CD4-positive, alpha-beta T cell (primary cell): ENCODE results near the gene CASP3. TPM values are rescaled to one million over a fixed set of nuclear protein-coding genes. Genes with fewer than 3 reads are reported as not detected.

ENCODE experiments used
- ATAC-seq: fragments of 200-7000 bp; cut with Tn5 transposase; one replicate; pipeline ENCODE4 v1.10.0; 2022; ENCODE audit warnings: mild to moderate bottlenecking; ENCODE audit not compliant: poor library complexity
- CTCF ChIA-PET: fragments of 350-600 bp; sonication (Branson Sonifier 250); formaldehyde crosslinking; loops from one replicate; lab custom pipeline; 2021; ENCODE audit warnings: antibody characterized with exemption, inconsistent platforms; lab: Charles Lee
- POLR2A ChIA-PET: fragments of 350-600 bp; sonication (Branson Sonifier 250); formaldehyde crosslinking; loops from one replicate; lab custom pipeline; 2021; ENCODE audit warnings: antibody characterized with exemption, inconsistent platforms; lab: Charles Lee
- DNase-seq, 14 experiments: peaks; one replicate each; pipeline ENCODE4 v3.0.0-alpha.2; 2013 to 2020; ENCODE audit warnings: mixed read lengths in 2 of 14
- H3K27ac ChIP-seq, 2 donors: one replicate each; pipeline versions ENCODE4 v1.5.1 to v1.7.0; 2013; ENCODE audit warnings: low read length in 2 of 2, low read depth in 1 of 2, mild to moderate bottlenecking in 1 of 2
- H3K27me3 ChIP-seq, 2 experiments: 1 replicate in 1 of 2; 2 replicates in 1 of 2; pipeline versions ENCODE4 v1.6.1 to v1.7.0; 2013; ENCODE audit warnings: low read length in 2 of 2, control low read depth in 1 of 2, mild to moderate bottlenecking in 1 of 2, moderate library complexity in 1 of 2; ENCODE audit not compliant: insufficient read depth in 2 of 2, control insufficient read depth in 1 of 2
- H3K36me3 ChIP-seq: one replicate; pipeline ENCODE4 v1.6.1; 2013; ENCODE audit warnings: low read length, control low read depth; ENCODE audit not compliant: insufficient read depth
- H3K4me1 ChIP-seq: one replicate; pipeline ENCODE4 v1.6.1; 2013; ENCODE audit warnings: low read length, control low read depth; ENCODE audit not compliant: insufficient read depth
- H3K4me3 ChIP-seq: one replicate; pipeline ENCODE4 v1.5.1; 2013; ENCODE audit warnings: mild to moderate bottlenecking, low read length, moderate library complexity
- H3K9me3 ChIP-seq, 2 experiments: 1 replicate in 1 of 2; 2 replicates in 1 of 2; pipeline versions ENCODE4 v1.6.1 to v1.7.0; 2013; ENCODE audit warnings: low read length in 2 of 2, mild to moderate bottlenecking in 2 of 2, control low read depth in 1 of 2, moderate library complexity in 1 of 2; ENCODE audit not compliant: control insufficient read depth in 1 of 2, insufficient read depth in 1 of 2
- H3K27ac Mint-ChIP-seq: one replicate; pipeline ENCODE4 v1.8.0; 2020; ENCODE audit warnings: mixed read lengths
- H3K27me3 Mint-ChIP-seq: one replicate; pipeline ENCODE4 v1.8.0; 2021; ENCODE audit warnings: mixed read lengths
- H3K36me3 Mint-ChIP-seq: one replicate; pipeline ENCODE4 v1.8.0; 2021; ENCODE audit warnings: low read depth, mixed read lengths
- H3K4me1 Mint-ChIP-seq: one replicate; pipeline ENCODE4 v1.8.0; 2021; ENCODE audit warnings: low read depth, mixed read lengths
- H3K4me3 Mint-ChIP-seq: one replicate; pipeline ENCODE4 v1.8.0; 2020; ENCODE audit warnings: mild to moderate bottlenecking, mixed read lengths
- H3K9me3 Mint-ChIP-seq: one replicate; pipeline ENCODE4 v1.8.0; 2020; ENCODE audit warnings: mixed read lengths
- CTCF ChIP-seq: fragments of 200-600 bp; IDR thresholded peaks from one replicate; pipeline ENCODE4 v1.8.0; 2022; ENCODE audit warnings: antibody characterized with exemption, mild to moderate bottlenecking
- intact Hi-C, 2 experiments: fragments of 100-400 bp; cut with DNase I in 1 of 2; cut with micrococcal nuclease in 1 of 2; formaldehyde crosslinking; loops; one replicate each; pipeline versions ENCODE4 v1.15.1 to v1.9.0; 2023 to 2025; cut with DNase I, micrococcal nuclease
- total RNA-seq, 174 experiments: library from RNA in 2 of 174; stranded (reverse) in 2 of 174; gene quantifications; one replicate each; pipeline ENCODE4 v1.2.3 and lab custom pipeline; 2021 to 2026

The CASP3 gene
- total RNA-seq, 2 experiments from 2014 or later: 11.9 to 12.2 TPM

DNA sequence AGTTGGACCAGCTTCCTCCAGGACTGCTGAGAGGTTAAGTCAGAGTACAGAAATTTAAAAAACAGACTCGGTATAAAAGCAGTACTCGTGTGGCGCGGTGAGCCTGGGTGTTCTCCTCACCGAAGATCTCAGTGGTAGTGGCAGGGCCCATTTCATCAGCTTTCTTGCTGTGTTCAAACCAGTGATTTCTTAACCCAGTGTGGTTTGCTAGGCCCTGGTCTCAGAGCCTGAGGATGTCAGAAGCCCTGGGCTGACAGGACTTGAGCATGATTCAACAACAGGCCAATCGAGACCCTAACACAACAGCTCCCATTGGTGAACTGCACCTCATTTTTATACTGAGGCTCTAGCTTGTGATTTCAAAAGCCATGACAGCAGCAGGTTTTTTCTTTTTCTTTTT, 23.5 kb upstream of the CASP3 start:
- Histone ChIP-seq H3K27me3 (no peaks in the 10 kb centered on the region), H3K4me3 (no peak overlapping the region), H3K27ac (no peak overlapping the region), H3K36me3 (peaks cover 23% of the 10 kb centered on the region), H3K9me3 (no peaks in the 10 kb centered on the region), H3K4me1 (peaks cover 16% of the 10 kb centered on the region)
- no peak for DNase-seq
- intact Hi-C loops: no loop called here
- Mint-ChIP-seq H3K36me3 (peaks cover 45% of the 10 kb centered on the region), H3K27ac (no peak overlapping the region), H3K4me1 (peaks cover 24% of the 10 kb centered on the region), H3K9me3 (no peaks in the 10 kb centered on the region), H3K27me3 (no peaks in the 10 kb centered on the region), H3K4me3 (no peak overlapping the region)
- no peak for ATAC-seq
- ChIA-PET POLR2A (no interaction called here), CTCF (no interaction called here)
- no peak for TF ChIP-seq CTCF

- H3K27ac Mint-ChIP-seq: no peak overlapping the region
- no peak for TF ChIP-seq CTCF
- no peak overlapping the region for H3K4me3 Mint-ChIP-seq
- peaks cover 55% of the 10 kb centered on the region for H3K36me3 Mint-ChIP-seq
- ChIA-PET CTCF (no interaction called here), POLR2A (no interaction called here)
- Histone ChIP-seq H3K4me3 (no peak overlapping the region), H3K4me1 (peaks cover 16% of the 10 kb centered on the region), H3K9me3 (no peaks in the 10 kb centered on the region), H3K36me3 (peaks cover 29% of the 10 kb centered on the region), H3K27ac (no peak overlapping the region), H3K27me3 (no peaks in the 10 kb centered on the region)
- no peaks in the 10 kb centered on the region for H3K27me3 Mint-ChIP-seq
- H3K4me1 Mint-ChIP-seq: peaks cover 30% of the 10 kb centered on the region
- no peak for DNase-seq
- H3K9me3 Mint-ChIP-seq: no peaks in the 10 kb centered on the region
- ATAC-seq: no peak
- intact Hi-C loops: no loop called here
These were observed 21.9 kb upstream of the CASP3 start for GRCh38 chr4:184671101-184671500.

DNA sequence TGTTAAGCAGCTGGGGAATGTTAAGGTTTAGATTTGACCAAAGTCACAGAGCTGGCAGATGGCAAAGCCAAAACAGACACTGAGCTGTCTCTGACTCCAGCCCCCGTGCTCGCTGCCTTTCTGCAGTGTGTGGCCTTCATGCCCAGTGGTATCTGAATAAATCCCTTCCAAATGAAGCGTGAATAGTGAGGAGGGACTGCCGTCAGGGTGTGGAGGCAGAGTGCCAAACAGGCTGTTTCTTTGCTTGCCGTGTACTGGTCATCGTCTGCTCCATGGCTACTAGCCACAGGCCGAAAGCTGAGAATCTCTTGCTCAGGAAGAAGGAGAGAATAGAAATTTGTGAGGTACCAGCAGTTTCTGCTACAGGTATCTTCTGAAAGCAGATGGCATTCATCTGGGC, 20.0 kb upstream of the CASP3 start:
- no peaks in the 10 kb centered on the region for H3K27me3 Mint-ChIP-seq
- ChIA-PET CTCF (no interaction called here), POLR2A (interaction anchor here (2.1 kb wide), 1 partner anchor 65 kb away, joined by 6 read pairs; the partner anchor contains the start of gene CENPU)
- peaks cover 57% of the 10 kb centered on the region for H3K36me3 Mint-ChIP-seq
- peak overlapping the region in 1 of 2 donors; percentile 49 for H3K27ac ChIP-seq
- DNase-seq (no peak), ATAC-seq (no peak)
- H3K4me1 Mint-ChIP-seq: peaks cover 30% of the 10 kb centered on the region
- H3K4me3 Mint-ChIP-seq: no peak overlapping the region
- peaks cover 26% of the 10 kb centered on the region for H3K36me3 ChIP-seq
- TF ChIP-seq CTCF: no peak
- H3K9me3 Mint-ChIP-seq: no peaks in the 10 kb centered on the region
- H3K27ac Mint-ChIP-seq: peak overlapping the region; percentile 1
- H3K4me3 ChIP-seq: no peak overlapping the region
- no peaks in the 10 kb centered on the region for H3K9me3 ChIP-seq
- intact Hi-C loops: no loop called here
- peaks cover 16% of the 10 kb centered on the region for H3K4me1 ChIP-seq
- no peaks in the 10 kb centered on the region for H3K27me3 ChIP-seq
